GM18498 (cell line): ENCODE measurements around the gene MYOZ3.

Source experiments
- ATAC-seq: cut with Tn5 transposase; IDR thresholded peaks from one replicate; pipeline ENCODE4 v1.9.1; 2021; ENCODE audit warnings: mild to moderate bottlenecking, moderate library complexity; ENCODE audit not compliant: unreplicated experiment

Gene MYOZ3

DNA sequence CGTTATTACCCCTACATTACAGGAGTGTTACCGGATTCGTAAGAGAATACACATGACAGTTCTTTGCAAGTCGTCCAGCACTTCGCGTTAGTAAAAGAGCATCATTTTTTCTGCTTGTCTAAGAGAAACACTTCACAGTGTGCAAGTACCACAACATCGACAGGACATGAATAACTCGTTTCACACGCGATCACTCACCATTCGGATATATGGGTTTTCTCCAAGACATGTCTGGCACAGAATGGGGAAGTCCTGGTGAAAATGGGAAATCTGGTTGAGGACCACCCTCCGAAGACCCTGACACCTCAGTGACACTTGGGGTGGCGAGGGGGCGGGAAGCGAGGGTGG lies 39.2 kb downstream of the MYOZ3 start:
- ATAC-seq = peak; percentile 11

DNA sequence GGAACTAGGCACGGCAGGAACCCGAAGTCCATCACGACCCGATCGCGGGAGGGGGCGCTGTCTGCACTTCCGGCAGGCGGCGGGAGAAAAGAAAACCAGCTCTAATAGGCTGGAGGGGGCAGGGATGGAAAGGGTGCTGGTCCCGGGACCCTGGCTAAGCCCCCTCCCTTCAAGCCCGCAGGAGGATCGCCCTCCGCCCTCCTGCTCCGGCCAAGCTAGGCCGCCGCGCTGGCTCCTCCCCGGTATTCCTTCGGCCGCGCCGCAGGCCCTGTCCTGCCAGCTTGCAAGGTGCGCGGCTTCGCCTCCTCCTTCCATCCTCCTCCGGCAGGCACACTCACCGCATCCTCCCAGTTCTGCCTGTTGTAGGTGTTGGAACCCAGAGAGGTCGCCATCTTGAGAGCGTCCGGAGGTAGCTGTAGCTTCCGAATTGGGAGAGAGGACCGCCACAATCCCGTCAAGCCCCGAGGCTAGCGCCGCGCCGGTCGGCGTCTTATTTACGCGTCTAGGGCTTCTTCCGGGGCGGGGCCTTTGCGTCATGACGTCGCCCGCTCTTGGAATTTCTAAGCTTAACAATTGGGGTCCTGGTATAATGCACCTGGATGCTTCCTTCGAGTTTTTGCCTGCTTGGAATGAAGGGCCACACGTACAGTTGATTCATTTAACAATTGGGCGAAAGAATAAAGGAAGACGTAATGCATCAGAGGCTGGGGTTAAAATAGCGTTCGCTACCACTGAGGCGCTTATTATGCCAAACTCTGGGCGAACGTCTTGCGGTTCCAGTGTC lies 39.7 kb downstream of the MYOZ3 start, which contains the start of gene RBM22:
Gene RBM22, minus strand, starts transcription at position 469 of the 784 bp plus-strand sequence. Its CDS starts 77 bp downstream, at position 392.
- peak; percentile 97 for ATAC-seq

GRCh38 chr5:150703762-150704161 lies 42.7 kb downstream of the MYOZ3 start:
- ATAC-seq = no peak

DNA sequence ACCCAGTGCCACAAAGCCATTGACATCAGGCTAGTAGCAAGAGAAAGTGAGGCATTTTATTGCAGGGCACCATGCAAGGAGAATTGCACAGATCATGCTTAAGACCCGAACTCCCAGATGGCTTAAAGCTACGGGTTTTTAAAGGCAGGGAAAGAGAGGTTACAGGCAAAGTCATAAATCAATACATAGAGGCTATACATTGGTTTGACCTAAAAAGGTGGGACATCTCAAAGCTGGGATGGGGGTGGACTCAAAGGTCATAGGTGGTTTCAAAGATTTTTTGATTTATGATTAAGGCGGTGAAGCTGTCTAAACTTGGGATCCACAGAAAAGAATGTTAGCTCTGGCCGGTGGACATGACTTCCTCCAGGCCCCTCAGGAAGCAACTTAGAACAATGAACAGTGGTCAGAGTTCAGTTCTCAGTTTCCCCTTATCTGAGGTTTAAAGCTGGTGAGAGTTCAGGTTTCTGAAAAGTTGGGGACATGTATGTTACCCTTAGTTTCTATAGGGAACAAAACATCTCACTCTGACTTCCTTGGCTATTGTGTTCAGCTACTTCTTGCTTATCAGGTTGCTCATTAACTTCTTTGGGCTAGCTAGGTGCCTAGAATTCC lies 45.8 kb downstream of the MYOZ3 start:
- no peak for ATAC-seq

- ATAC-seq = no peak
Measured at GRCh38 chr5:150710165-150710564, 49.1 kb downstream of the MYOZ3 start.

DNA sequence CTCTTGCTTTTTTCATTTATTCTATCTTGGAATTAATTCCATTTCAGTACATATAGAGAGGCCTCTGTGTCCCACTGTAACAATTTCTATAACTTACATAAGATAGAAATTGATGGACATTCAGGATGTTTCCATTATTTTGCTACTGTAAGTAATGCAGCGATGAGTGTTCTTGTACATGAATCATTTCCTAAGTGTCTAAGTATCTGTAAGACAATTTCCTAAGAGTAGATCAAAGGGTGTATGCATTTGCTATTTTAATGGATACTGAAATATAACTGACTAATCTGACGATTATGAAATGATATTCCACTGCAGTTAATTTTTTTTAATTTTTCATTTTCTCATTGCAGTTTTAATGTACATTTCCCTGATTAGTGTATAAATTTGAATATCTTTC lies 62.8 kb downstream of the MYOZ3 start:
- ATAC-seq = no peak
